ENCODE results near the gene SUMO2. TPM values are rescaled to one million over a fixed set of nuclear protein-coding genes. Genes with fewer than 3 reads are reported as not detected.
A peak's percentile ranks its signal among the peaks of the same experiment; 100 is the strongest.

Gene SUMO2
- total and polyA plus RNA-seq, 2 of the 8 experiments (the other 6 are each of a cell fraction or from before 2014, with no cell fraction given) = 184 to 779 TPM

DNA sequence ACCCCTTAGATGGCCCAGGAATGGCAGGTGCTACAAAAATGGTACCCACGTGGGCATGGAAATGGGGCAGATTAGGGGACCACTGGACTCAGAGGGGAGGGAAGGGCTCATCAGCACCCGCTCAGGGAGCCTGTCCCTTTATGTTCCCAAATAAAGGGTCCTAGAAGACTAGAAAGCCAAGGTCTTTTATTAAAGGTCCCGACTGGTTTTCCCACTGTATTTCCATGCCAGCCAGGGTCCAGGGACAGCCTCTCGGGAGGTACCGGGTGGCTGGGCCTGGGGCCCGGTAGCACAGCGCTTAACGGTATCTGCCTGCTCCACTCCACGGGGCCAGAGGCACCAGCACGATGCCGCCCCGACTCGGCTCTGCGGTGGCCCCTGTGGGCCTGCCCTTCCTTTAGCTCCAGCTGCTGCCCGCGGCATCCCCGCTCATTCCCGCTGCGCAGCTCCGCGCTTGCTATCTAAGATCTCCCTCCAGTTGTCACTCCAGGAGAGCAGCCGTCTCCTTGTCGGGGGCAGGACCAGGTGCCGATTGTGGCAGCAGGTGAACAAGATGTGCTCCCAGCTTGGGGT lies 52.6 kb downstream of the SUMO2 start:
- 92% methylated on average over 21 of the region's 24 CpGs; no CpG with 5 or more reads in 1 of the 2 experiments for WGBS, 2 experiments (ENCODE audit: extremely low coverage in 1 of 2, insufficient coverage in 1 of 2, insufficient read length in 1 of 2, insufficient replicate concordance in 2 of 2, low coverage in 1 of 2, low lambda C conversion rate in 2 of 2, missing lambda C conversion rate in 1 of 2)
- no peaks in the 10 kb centered on the region; the same call in 1 of the 2 replicates for H3K79me1 ChIP-seq (ENCODE audit: low read depth, low read length)
- TF ChIP-seq TAF7 (optimal IDR thresholded peaks at IDR 0.05; ENCODE audit: borderline replicate concordance, low read depth, low read length) (no peak), HDAC2 (IDR thresholded peaks at IDR 0.05; ENCODE audit: borderline replicate concordance in 1 of 2, low read depth in 2 of 2, low read length in 2 of 2) (no peak), GABPA (IDR thresholded peaks at IDR 0.05; ENCODE audit: borderline replicate concordance, insufficient read depth, low read length) (no peak), EP300 (IDR thresholded peaks at IDR 0.05; ENCODE audit: borderline replicate concordance in 1 of 2, low read depth in 2 of 2, low read length in 2 of 2) (no peak), ASH2L (IDR thresholded peaks at IDR 0.05; ENCODE audit: low read length) (no peak), TEAD4 (IDR thresholded peaks at IDR 0.05; ENCODE audit: low read depth, low read length) (no peak), NRF1 (IDR thresholded peaks at IDR 0.05; ENCODE audit: low read depth, low read length) (no peak), MAFK (IDR thresholded peaks at IDR 0.05; ENCODE audit: low read depth, low read length) (no peak), RBBP5 (IDR thresholded peaks at IDR 0.05; ENCODE audit: borderline replicate concordance, low read depth, low read length) (no peak), EGR1 (IDR thresholded peaks at IDR 0.05; ENCODE audit: borderline replicate concordance, low read depth, low read length) (no peak), SIN3A (conservative IDR thresholded peaks at IDR 0.05 in 1 of 2, IDR thresholded peaks at IDR 0.05 in 1 of 2; ENCODE audit: low read depth in 1 of 2, low read length in 2 of 2) (no peak), POLR2A (IDR thresholded peaks at IDR 0.05; ENCODE audit: control extremely low read depth in 1 of 2, low read depth in 2 of 2, low read length in 2 of 2) (no peak; a peak in 1 of 3 replicates)

More for the DNA sequence above, 52.6 kb downstream of the SUMO2 start:
- Histone ChIP-seq H3K9ac (replicated peaks in 1 of 4; ENCODE audit: extremely low read depth in 1 of 4, low read depth in 3 of 4, low read length in 3 of 4) (no peak overlapping the region), H3K4me1 (replicated peaks in 1 of 4; ENCODE audit: control insufficient read depth in 3 of 4, insufficient read depth in 4 of 4, low read length in 3 of 4) (peaks cover 0 to 8% (median 4%) of the 10 kb centered on the region in 4 experiments; a peak in 5 of 7 replicates), H3K27ac (ENCODE audit: low read depth, low read length) (no peak overlapping the region), H2BK15ac (ENCODE audit: low read length) (no peak overlapping the region), H3K9me3 (ENCODE audit: insufficient read depth in 2 of 2, low read depth in 1 of 2, low read length in 1 of 2) (no peaks in the 10 kb centered on the region), H4K20me1 (replicated peaks in 1 of 2; ENCODE audit: control insufficient read depth in 1 of 2, insufficient read depth in 2 of 2, low read length in 2 of 2) (peaks cover 8 to 11% of the 10 kb centered on the region in 2 experiments), H3K79me2 (ENCODE audit: control insufficient read depth in 1 of 2, insufficient read depth in 2 of 2, low read length in 2 of 2) (peaks cover 0 to 9% of the 10 kb centered on the region in 2 experiments; a peak in 1 of 4 replicates), H2AFZ (ENCODE audit: low read length) (no peak overlapping the region), H3K27me3 (replicated peaks in 1 of 4; ENCODE audit: control insufficient read depth in 3 of 4, extremely low read depth in 1 of 4, insufficient read depth in 3 of 4, low read length in 3 of 4) (no peaks in the 10 kb centered on the region), H4K5ac (ENCODE audit: insufficient read length, low read depth, low read length) (no peak overlapping the region), H3K18ac (ENCODE audit: extremely low read depth, low read length) (no peak overlapping the region), H2BK120ac (replicated peaks; ENCODE audit: low read depth, low read length) (no peak overlapping the region), H4K8ac (ENCODE audit: extremely low read depth, insufficient read depth, low read length) (peak overlapping the region; percentile 4; the same call in 1 of the 2 replicates), H3K4ac (replicated peaks; ENCODE audit: insufficient read length, low read depth, low read length) (no peak overlapping the region), H4K91ac (replicated peaks; ENCODE audit: insufficient read length, low read length) (no peak overlapping the region), H3K14ac (ENCODE audit: insufficient read length) (no peak overlapping the region), H2BK5ac (ENCODE audit: low read depth, low read length) (no peak overlapping the region), H2AK5ac (ENCODE audit: low read depth, low read length) (no peak overlapping the region), H3K23ac (ENCODE audit: insufficient read length) (no peak overlapping the region), H3K56ac (replicated peaks; ENCODE audit: insufficient read length, low read depth, low read length) (no peak overlapping the region), H3K4me2 (ENCODE audit: insufficient read depth in 1 of 2, low read depth in 2 of 2, low read length in 2 of 2) (peak overlapping the region; percentile 46 to 80), H3K36me3 (ENCODE audit: control insufficient read depth in 2 of 4, insufficient read depth in 4 of 4, low read length in 3 of 4) (peaks cover 0 to 11% (median 9%) of the 10 kb centered on the region in 4 experiments; a peak in 6 of 8 replicates), H3K23me2 (ENCODE audit: low read depth, low read length) (peaks cover 3% of the 10 kb centered on the region; the same call in 1 of the 2 replicates), H2BK20ac (ENCODE audit: low read length) (no peak overlapping the region), H2BK12ac (ENCODE audit: low read depth, low read length) (no peak overlapping the region), H3K4me3 (ENCODE audit: extremely low read depth in 1 of 4, insufficient read depth in 2 of 4, low read depth in 3 of 4, low read length in 4 of 4) (peak overlapping the region; percentile 69 to 95 (median 74); a peak in 6 of 8 replicates)
- DNase-seq (ENCODE audit: low read depth in 1 of 2, low spot score in 2 of 2) (no peak), FAIRE-seq (no peak)
- ChIA-PET CTCF (ENCODE audit: partially characterized antibody) (interaction anchor here (0.6 to 12.9 kb wide), 22 partner anchors 8 to 172 kb away, joined by 3 to 239 read pairs (median 6); partner anchors contain the start of genes ARMC7, MRPS7 and NUP85), POLR2A (ENCODE audit: partially characterized antibody) (interaction anchor here (0.6 to 13.9 kb wide), 21 partner anchors 13 to 1434 kb away, joined by 3 to 134 read pairs (median 5); partner anchors contain the start of genes JPT1, SLC16A5, SUMO2 and TMEM94)

All from H1 (cell line).